Sigmoid colon (tissue), 7 donors: ENCODE results near the gene EIF3A. TPM values are rescaled to one million over a fixed set of nuclear protein-coding genes. Genes with fewer than 3 reads are reported as not detected.

Source experiments
- DNase-seq: peaks from one replicate; pipeline ENCODE4 v3.0.0-alpha.2; 2019
- H3K27ac ChIP-seq, 4 donors: fragments of 200-600 bp; sonication (generic); one replicate each; pipeline ENCODE4 v1.5.1; 2016 to 2019; ENCODE audit warnings: mild to moderate bottlenecking in 1 of 4
- H3K27me3 ChIP-seq, 3 donors: fragments of 200-600 bp; sonication (generic); one replicate each; pipeline ENCODE4 v1.5.1; 2019; ENCODE audit warnings: mild to moderate bottlenecking in 1 of 3
- H3K36me3 ChIP-seq, 4 donors: fragments of 200-600 bp; sonication (generic); one replicate each; pipeline ENCODE4 v1.5.1; 2016 to 2019
- H3K4me1 ChIP-seq, 4 donors: fragments of 200-600 bp; sonication (generic); one replicate each; pipeline ENCODE4 v1.5.1; 2017 to 2019
- H3K4me3 ChIP-seq, 4 donors: fragments of 200-600 bp; sonication (generic); one replicate each; pipeline ENCODE4 v1.5.1; 2017 to 2019; ENCODE audit warnings: mild to moderate bottlenecking in 2 of 4, moderate library complexity in 1 of 4
- H3K9me3 ChIP-seq, 4 donors: fragments of 200-600 bp in 3 of 4; sonication (generic) in 3 of 4; one replicate each; pipeline versions ENCODE4 v1.5.1 to v1.6.1; 2013 to 2019
- CTCF ChIP-seq, 4 experiments: fragments of 450-650 bp in 3 of 4; fragments of 200-600 bp in 1 of 4; IDR thresholded peaks; one replicate each; pipeline ENCODE4 v1.5.1; 2016 to 2019; ENCODE audit warnings: antibody characterized with exemption in 4 of 4, mild to moderate bottlenecking in 3 of 4, moderate library complexity in 2 of 4
- EP300 ChIP-seq, 4 donors: sonication (generic); formaldehyde crosslinking; IDR thresholded peaks; one replicate each; pipeline ENCODE4 v1.6.1; 2017; ENCODE audit warnings: antibody characterized with exemption in 4 of 4
- POLR2A ChIP-seq, 2 donors: fragments of 450-650 bp; IDR thresholded peaks; one replicate each; pipeline ENCODE4 v1.6.1; 2016; ENCODE audit warnings: antibody characterized with exemption in 2 of 2, mild to moderate bottlenecking in 2 of 2, moderate library complexity in 2 of 2
- POLR2AphosphoS5 ChIP-seq, 4 donors: sonication (generic); formaldehyde crosslinking; IDR thresholded peaks; one replicate each; pipeline ENCODE4 v1.6.1; 2017; ENCODE audit warnings: antibody characterized with exemption in 4 of 4
- WGBS, 2 donors: extraction: QIAGEN DNeasy Blood & Tissue Kit; methylation state at CpG; one replicate each; pipeline ENCODE4 v1.1.7; 2013; 5-methylcytosine and 5-hydroxymethylcytosine counted together
- intact Hi-C: fragments of 100-400 bp; cut with DNase I; formaldehyde crosslinking; loops from one replicate; pipeline ENCODE4 v1.15.1; 2023
- polyA plus RNA-seq, 3 donors: library from polyadenylated mRNA; stranded (reverse); fragments of 200-250 nt; gene quantifications; one replicate each; pipeline ENCODE4 v1.2.3, GENCODE V29; 2013
- total RNA-seq, 4 donors: library from RNA; depleted of rRNA; stranded (reverse); fragments of >200 nt; gene quantifications; one replicate each; pipeline ENCODE4 v1.1.0, GENCODE V29; 2016
- donor health status: healthy with polysubstance abuse.
- donor health status: Bipolar disorder and iron deficiency.
- donor health status: healthy.

Gene EIF3A
- total and polyA plus RNA-seq, 7 donors, result 27.5 to 135 (median 98.4) TPM

GRCh38 chr10:119079599-119080520 is 757 bp downstream of the EIF3A start:
- no peaks in the 10 kb centered on the region for H3K36me3 ChIP-seq
- intact Hi-C loops, result loop anchor here (1.0 to 5.0 kb wide), 2 partner anchors 24 to 48 kb away; partner anchors contain the start of gene DENND10
- H3K4me3 ChIP-seq, result peak overlapping the region; percentile 79 to 85 (median 81)
- no peaks in the 10 kb centered on the region for H3K27me3 ChIP-seq
- TF ChIP-seq CTCF (IDR thresholded peaks at IDR 0.05) (no peak), EP300 (IDR thresholded peaks at IDR 0.05) (no peak), POLR2A (IDR thresholded peaks at IDR 0.05) (peak; percentile 7 to 29), POLR2AphosphoS5 (IDR thresholded peaks at IDR 0.05) (peak in 3 of 4 donors; percentile 49 to 60 (median 54))
- WGBS, 2 donors, result 0 to 1% methylated on average over 48 of the region's 48 CpGs
- H3K9me3 ChIP-seq, result no peaks in the 10 kb centered on the region
- peaks cover 0 to 41% (median 34%) of the 10 kb centered on the region in 4 donors for H3K4me1 ChIP-seq
- H3K27ac ChIP-seq, result peak overlapping the region; percentile 96 to 98 (median 98)
- peak; percentile 85 for DNase-seq

- intact Hi-C loops, result loop anchor here (5.0 kb wide), 1 partner anchor 46 kb away; no protein-coding TSS in a partner anchor
- Histone ChIP-seq H3K9me3 (no peaks in the 10 kb centered on the region), H3K27ac (peak overlapping the region in 3 of 4 donors; percentile 96 to 98 (median 97))
These were observed 2.0 kb downstream of the EIF3A start for GRCh38 chr10:119078422-119079179.

GRCh38 chr10:119073584-119073983 is 7.0 kb downstream of the EIF3A start:
- TF ChIP-seq EP300 (IDR thresholded peaks at IDR 0.05) (no peak), POLR2A (IDR thresholded peaks at IDR 0.05) (no peak), CTCF (IDR thresholded peaks at IDR 0.05) (no peak), POLR2AphosphoS5 (IDR thresholded peaks at IDR 0.05) (no peak)
- Histone ChIP-seq H3K27me3 (no peaks in the 10 kb centered on the region), H3K9me3 (no peaks in the 10 kb centered on the region), H3K36me3 (peaks cover 14 to 48% (median 33%) of the 10 kb centered on the region in 4 donors), H3K27ac (no peak overlapping the region), H3K4me1 (peaks cover 0 to 38% (median 21%) of the 10 kb centered on the region in 4 donors), H3K4me3 (no peak overlapping the region)
- WGBS, 2 donors, result 78 to 85% methylated on average over 6 of the region's 6 CpGs
- intact Hi-C loops, result no loop called here
- DNase-seq, result no peak

More at GRCh38 chr10:119078422-119079179, 2.0 kb downstream of the EIF3A start:
- DNase-seq, result no peak
- 6 to 32% methylated on average over 10 of the region's 10 CpGs for WGBS, 2 donors
- H3K4me1 ChIP-seq, result peaks cover 0 to 44% (median 35%) of the 10 kb centered on the region in 4 donors
- TF ChIP-seq POLR2A (IDR thresholded peaks at IDR 0.05) (no peak), CTCF (IDR thresholded peaks at IDR 0.05) (no peak), POLR2AphosphoS5 (IDR thresholded peaks at IDR 0.05) (no peak), EP300 (IDR thresholded peaks at IDR 0.05) (no peak)
- H3K4me3 ChIP-seq, result peak overlapping the region in 3 of 4 donors; percentile 79 to 85 (median 79)
- H3K36me3 ChIP-seq, result no peaks in the 10 kb centered on the region
- no peaks in the 10 kb centered on the region for H3K27me3 ChIP-seq

- H3K4me1 ChIP-seq, result peaks cover 0 to 14% (median 0%) of the 10 kb centered on the region in 4 donors
- H3K4me3 ChIP-seq, result no peak overlapping the region
- no peak for TF ChIP-seq EP300 (IDR thresholded peaks at IDR 0.05)
- no peak for TF ChIP-seq POLR2A (IDR thresholded peaks at IDR 0.05)
- TF ChIP-seq POLR2AphosphoS5 (IDR thresholded peaks at IDR 0.05), result no peak
- no peak for TF ChIP-seq CTCF (IDR thresholded peaks at IDR 0.05)
- WGBS, 2 donors, result 93 to 95% methylated on average over 9 of the region's 9 CpGs
- H3K36me3 ChIP-seq, result peaks cover 19 to 78% (median 58%) of the 10 kb centered on the region in 4 donors
- H3K27ac ChIP-seq, result no peak overlapping the region
- H3K27me3 ChIP-seq, result no peaks in the 10 kb centered on the region
- no peaks in the 10 kb centered on the region for H3K9me3 ChIP-seq
- DNase-seq, result no peak
- intact Hi-C loops, result no loop called here
These were observed 10.0 kb downstream of the EIF3A start for GRCh38 chr10:119070395-119071165.
